ENCODE measurements around the gene APIP.

- TF ChIP-seq CTCF (IDR thresholded peaks at IDR 0.05): no peak
- no peak for TF ChIP-seq POLR2A (IDR thresholded peaks at IDR 0.05)
Observed at GRCh38 chr11:34924714-34925113, 8.5 kb upstream of the APIP start.

Data from tibial nerve (tissue), 3 donors.